ENCODE data around the gene ENPP6. TPM values are rescaled to one million over a fixed set of nuclear protein-coding genes. Genes with fewer than 3 reads are reported as not detected.
"Not testable (repeated sequence)": the region's sequence is repeated elsewhere in the genome, so short reads cannot be mapped to it uniquely, and the experiment has no call there.

Gene ENPP6
- total RNA-seq, 2 experiments from 2014 or later = not detected

GRCh38 chr4:184142121-184143000 lies 75.3 kb downstream of the ENPP6 start:
- Histone ChIP-seq H3K4me3 (ENCODE audit: low read depth, low read length, poor library complexity, severe bottlenecking) (no peak overlapping the region), H3K9me2 (ENCODE audit: insufficient read depth, low read length) (no peaks in the 10 kb centered on the region), H4K20me1 (ENCODE audit: insufficient read depth, low read length) (no peaks in the 10 kb centered on the region), H3K79me2 (ENCODE audit: insufficient read depth, low read depth, low read length) (no peaks in the 10 kb centered on the region), H3K9me3 (ENCODE audit: low read length) (no peaks in the 10 kb centered on the region), H2AFZ (ENCODE audit: low read length) (no peak overlapping the region), H3K4me1 (ENCODE audit: insufficient read depth, low read length, poor library complexity, severe bottlenecking) (no peaks in the 10 kb centered on the region), H3K4me2 (ENCODE audit: low read length) (no peak overlapping the region), H3K36me3 (ENCODE audit: insufficient read depth, low read length) (no peaks in the 10 kb centered on the region), H3K27ac (ENCODE audit: low read depth, low read length, poor library complexity, severe bottlenecking) (no peak overlapping the region)
- no peak for DNase-seq (ENCODE audit: low spot score)
- intact Hi-C loops (cut with micrococcal nuclease; ENCODE audit: unreplicated experiment) = no loop called here
- TF ChIP-seq CTCF (conservative IDR thresholded peaks at IDR 0.05; ENCODE audit: low read length) (no peak), EZH2phosphoT487 (IDR thresholded peaks at IDR 0.05; ENCODE audit: borderline replicate concordance, low read depth, low read length) (no peak)
- ChIA-PET POLR2A (no interaction called here), CTCF (ENCODE audit: unreplicated experiment) (no interaction called here)
- no TSS peak for BruUV-seq (replicated peaks)

GRCh38 chr4:184140901-184141300 lies 76.8 kb downstream of the ENPP6 start:
- H3K79me2 ChIP-seq (ENCODE audit: insufficient read depth, low read depth, low read length); H2AFZ ChIP-seq (ENCODE audit: low read length); BruUV-seq (replicated peaks); intact Hi-C loops (cut with micrococcal nuclease; ENCODE audit: unreplicated experiment); H4K20me1 ChIP-seq (ENCODE audit: insufficient read depth, low read length); H3K36me3 ChIP-seq (ENCODE audit: insufficient read depth, low read length); H3K4me1 ChIP-seq (ENCODE audit: insufficient read depth, low read length, poor library complexity, severe bottlenecking); H3K27ac ChIP-seq (ENCODE audit: low read depth, low read length, poor library complexity, severe bottlenecking); H3K9me3 ChIP-seq (ENCODE audit: low read length); H3K4me3 ChIP-seq (ENCODE audit: low read depth, low read length, poor library complexity, severe bottlenecking); H3K4me2 ChIP-seq (ENCODE audit: low read length); DNase-seq (ENCODE audit: low spot score); POLR2A ChIA-PET; CTCF ChIA-PET (ENCODE audit: unreplicated experiment); H3K9me2 ChIP-seq (ENCODE audit: insufficient read depth, low read length): not testable (repeated sequence)

GRCh38 chr4:184136525-184136924 lies 81.1 kb downstream of the ENPP6 start:
- no TSS peak for BruUV-seq (replicated peaks)
- ChIA-PET POLR2A (interaction anchor here (0.6 kb wide), 1 partner anchor 116 kb away, joined by 3 read pairs; no protein-coding TSS in a partner anchor), CTCF (ENCODE audit: unreplicated experiment) (interaction anchor here (0.6 kb wide), 1 partner anchor 14 kb away, joined by 3 read pairs; no protein-coding TSS in a partner anchor)
- H3K9me3 ChIP-seq (ENCODE audit: low read length) = peaks cover 7% of the 10 kb centered on the region; the same call in 1 of the 2 replicates
- H3K27ac ChIP-seq (ENCODE audit: low read depth, low read length, poor library complexity, severe bottlenecking) = no peak overlapping the region
- no peaks in the 10 kb centered on the region for H3K79me2 ChIP-seq (ENCODE audit: insufficient read depth, low read depth, low read length)
- H3K9me2 ChIP-seq (ENCODE audit: insufficient read depth, low read length) = no peaks in the 10 kb centered on the region
- TF ChIP-seq CTCF (conservative IDR thresholded peaks at IDR 0.05; ENCODE audit: low read length) (no peak), EZH2phosphoT487 (IDR thresholded peaks at IDR 0.05; ENCODE audit: borderline replicate concordance, low read depth, low read length) (no peak)
- H3K4me1 ChIP-seq (ENCODE audit: insufficient read depth, low read length, poor library complexity, severe bottlenecking) = no peaks in the 10 kb centered on the region
- DNase-seq (ENCODE audit: low spot score) = no peak
- no peak overlapping the region for H2AFZ ChIP-seq (ENCODE audit: low read length)
- H3K36me3 ChIP-seq (ENCODE audit: insufficient read depth, low read length) = no peaks in the 10 kb centered on the region
- no peaks in the 10 kb centered on the region for H4K20me1 ChIP-seq (ENCODE audit: insufficient read depth, low read length)
- no peak overlapping the region for H3K4me3 ChIP-seq (ENCODE audit: low read depth, low read length, poor library complexity, severe bottlenecking)
- intact Hi-C loops (cut with micrococcal nuclease; ENCODE audit: unreplicated experiment) = no loop called here
- H3K4me2 ChIP-seq (ENCODE audit: low read length) = no peak overlapping the region

Data from OCI-LY7 (cell line).